ENCODE measurements around the gene RCN1.

DNA sequence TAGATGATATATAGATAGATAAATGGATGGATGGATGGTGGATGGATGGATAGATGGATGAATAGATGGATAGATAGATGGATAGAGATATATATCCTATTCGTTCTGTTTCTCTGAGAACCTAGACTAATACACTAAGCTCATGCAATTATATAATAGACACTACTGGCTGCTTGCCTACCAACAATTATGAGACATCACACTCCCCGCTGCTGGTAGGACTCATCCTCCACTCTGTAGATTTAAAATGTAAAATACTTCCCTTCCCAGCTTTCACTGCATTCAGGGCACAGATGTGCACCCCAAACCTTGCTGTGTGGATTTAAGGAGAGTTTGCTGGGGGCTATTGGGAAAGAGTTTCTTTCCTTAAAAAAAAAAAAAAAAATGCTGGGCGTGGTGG, 28.3 kb upstream of the RCN1 start:
- TF ChIP-seq POLR2AphosphoS5 (IDR thresholded peaks at IDR 0.05; ENCODE audit: insufficient read depth, low read depth, low read length) (no peak), POLR2A (IDR thresholded peaks at IDR 0.05; ENCODE audit: low read depth, low read length) (no peak), EZH2 (IDR thresholded peaks at IDR 0.05; ENCODE audit: borderline replicate concordance, low read depth, low read length, severe bottlenecking) (no peak)
- TF ChIP-seq, protein P1, sequence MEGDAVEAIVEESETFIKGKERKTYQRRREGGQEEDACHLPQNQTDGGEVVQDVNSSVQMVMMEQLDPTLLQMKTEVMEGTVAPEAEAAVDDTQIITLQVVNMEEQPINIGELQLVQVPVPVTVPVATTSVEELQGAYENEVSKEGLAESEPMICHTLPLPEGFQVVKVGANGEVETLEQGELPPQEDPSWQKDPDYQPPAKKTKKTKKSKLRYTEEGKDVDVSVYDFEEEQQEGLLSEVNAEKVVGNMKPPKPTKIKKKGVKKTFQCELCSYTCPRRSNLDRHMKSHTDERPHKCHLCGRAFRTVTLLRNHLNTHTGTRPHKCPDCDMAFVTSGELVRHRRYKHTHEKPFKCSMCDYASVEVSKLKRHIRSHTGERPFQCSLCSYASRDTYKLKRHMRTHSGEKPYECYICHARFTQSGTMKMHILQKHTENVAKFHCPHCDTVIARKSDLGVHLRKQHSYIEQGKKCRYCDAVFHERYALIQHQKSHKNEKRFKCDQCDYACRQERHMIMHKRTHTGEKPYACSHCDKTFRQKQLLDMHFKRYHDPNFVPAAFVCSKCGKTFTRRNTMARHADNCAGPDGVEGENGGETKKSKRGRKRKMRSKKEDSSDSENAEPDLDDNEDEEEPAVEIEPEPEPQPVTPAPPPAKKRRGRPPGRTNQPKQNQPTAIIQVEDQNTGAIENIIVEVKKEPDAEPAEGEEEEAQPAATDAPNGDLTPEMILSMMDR (IDR thresholded peaks at IDR 0.05; ENCODE audit: extremely low read depth in 1 of 2, insufficient read depth in 1 of 2, low read depth in 1 of 2, low read length in 2 of 2) = no peak
- TF ChIP-seq, protein P2, sequence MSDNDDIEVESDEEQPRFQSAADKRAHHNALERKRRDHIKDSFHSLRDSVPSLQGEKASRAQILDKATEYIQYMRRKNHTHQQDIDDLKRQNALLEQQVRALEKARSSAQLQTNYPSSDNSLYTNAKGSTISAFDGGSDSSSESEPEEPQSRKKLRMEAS (IDR thresholded peaks at IDR 0.05; ENCODE audit: insufficient read depth, insufficient read length) = no peak
